SK-N-DZ (cell line): ENCODE measurements around the gene SRRT. TPM values are rescaled to one million over a fixed set of nuclear protein-coding genes. Genes with fewer than 3 reads are reported as not detected.

Experiments used
- DNase-seq: peaks from one replicate; pipeline ENCODE4 v3.0.0-alpha.2; 2015; ENCODE audit warnings: low spot score
- polyA plus RNA-seq, 2 experiments: library from polyadenylated mRNA; depleted of rRNA; stranded (reverse); fragments of >200 nt; gene quantifications; 2 replicates each; pipeline ENCODE4 v1.2.3, GENCODE V29; 2014

The SRRT gene
- 90.7 and 111 TPM in 2 replicates for polyA plus RNA-seq (2014; cell fraction: cytosol; rRNA removed)
- polyA plus RNA-seq (2014; cell fraction: nucleus; rRNA removed), result 447 and 506 TPM in 2 replicates

GRCh38 chr7:100874577-100875355, at the start of gene SRRT:
SRRT (plus strand) TSS chr7:100875103; CDS start chr7:100875591, 488 bp downstream.
- DNase-seq, result peak; percentile 98

- DNase-seq, result no peak
Observed at GRCh38 chr7:100825215-100825671, 49.7 kb upstream of the SRRT start.

GRCh38 chr7:100825751-100826513, 49.0 kb upstream of the SRRT start:
- no peak for DNase-seq

- DNase-seq, result no peak
Observed at GRCh38 chr7:100826514-100827329, 48.2 kb upstream of the SRRT start.

GRCh38 chr7:100827330-100828226, 47.3 kb upstream of the SRRT start, which contains the start of gene EPHB4:
EPHB4 (minus strand) TSS chr7:100827523; CDS start chr7:100827030, 493 bp downstream.
- peak; percentile 48 for DNase-seq

- DNase-seq, result no peak
Observed at GRCh38 chr7:100829150-100829716, 45.7 kb upstream of the SRRT start.

GRCh38 chr7:100830396-100830795, 44.5 kb upstream of the SRRT start:
- no peak for DNase-seq

- DNase-seq, result no peak
Observed at GRCh38 chr7:100832281-100832633, 42.6 kb upstream of the SRRT start.

- DNase-seq, result no peak
Observed at GRCh38 chr7:100835903-100836811, 38.7 kb upstream of the SRRT start.

GRCh38 chr7:100836812-100837098, 38.1 kb upstream of the SRRT start:
- no peak for DNase-seq

GRCh38 chr7:100837099-100837836, 37.6 kb upstream of the SRRT start:
- no peak for DNase-seq

- DNase-seq, result no peak
Observed at GRCh38 chr7:100839361-100839760, 35.5 kb upstream of the SRRT start.

- DNase-seq, result no peak
Observed at GRCh38 chr7:100840470-100841100, 34.3 kb upstream of the SRRT start.

GRCh38 chr7:100847360-100847759, 27.5 kb upstream of the SRRT start:
- DNase-seq, result no peak

GRCh38 chr7:100852048-100852872, 22.6 kb upstream of the SRRT start, which contains the start of gene SLC12A9:
SLC12A9 (plus strand) TSS chr7:100852713; CDS start chr7:100854198, 1,485 bp downstream.
- peak; percentile 89 for DNase-seq

GRCh38 chr7:100854146-100854895, 20.6 kb upstream of the SRRT start:
- DNase-seq, result no peak
